Fibroblast of skin of right quadriceps (primary cell): Measurements from ENCODE around the gene TEX12.
"Not testable (repeated sequence)": the region's sequence is repeated elsewhere in the genome, so short reads cannot be mapped to it uniquely, and the experiment has no call there.

Source experiments
- DNase-seq: peaks from one replicate; pipeline ENCODE4 v3.0.0-alpha.2; 2013

TEX12 gene, protein sequence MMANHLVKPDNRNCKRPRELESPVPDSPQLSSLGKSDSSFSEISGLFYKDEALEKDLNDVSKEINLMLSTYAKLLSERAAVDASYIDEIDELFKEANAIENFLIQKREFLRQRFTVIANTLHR

DNA sequence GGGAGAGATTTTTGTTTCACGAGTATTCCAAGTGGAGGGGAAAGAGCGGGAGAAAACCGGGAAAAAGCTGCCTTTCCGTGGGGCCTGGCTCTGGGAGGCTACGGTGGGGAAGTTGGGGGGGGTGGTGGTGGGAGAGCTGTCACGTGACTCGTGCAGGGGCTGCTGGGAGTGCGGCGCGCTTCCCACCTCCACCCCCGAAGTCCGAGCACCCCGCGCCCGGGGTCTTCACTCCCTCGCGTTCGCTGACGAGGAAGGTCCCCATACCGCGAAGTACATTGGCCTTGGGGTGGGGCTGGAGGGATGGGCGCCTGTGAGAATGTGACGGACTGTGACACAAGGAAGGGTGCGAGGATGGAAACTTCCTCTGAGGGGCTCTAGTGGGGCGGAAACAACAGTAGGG, at the start of gene TEX12:
TEX12 (plus strand) TSS at position 228 of the 400 bp plus-strand sequence. CDS start 1,897 bp downstream, outside the sequence.
- no peak for DNase-seq

DNA sequence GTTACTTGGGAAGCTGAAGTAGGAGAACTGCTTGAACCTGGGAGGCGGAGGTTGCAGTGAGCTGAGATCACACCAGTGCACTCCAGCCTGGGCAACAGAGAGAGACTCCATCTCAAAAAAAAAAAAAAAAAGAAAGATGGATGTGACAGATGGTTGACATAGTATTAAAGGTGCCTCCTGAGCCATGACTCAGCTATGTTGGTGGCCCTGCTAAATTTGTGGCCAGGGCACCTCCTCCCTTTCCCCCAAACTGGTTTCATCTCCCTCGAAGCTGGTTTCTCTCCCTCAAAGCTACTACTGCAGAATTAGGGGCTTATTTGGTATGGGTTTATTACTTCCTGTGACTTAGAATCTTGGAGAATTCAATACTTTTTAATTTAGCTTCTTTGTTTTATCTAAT, 49.0 kb upstream of the TEX12 start:
- DNase-seq, result no peak

DNA sequence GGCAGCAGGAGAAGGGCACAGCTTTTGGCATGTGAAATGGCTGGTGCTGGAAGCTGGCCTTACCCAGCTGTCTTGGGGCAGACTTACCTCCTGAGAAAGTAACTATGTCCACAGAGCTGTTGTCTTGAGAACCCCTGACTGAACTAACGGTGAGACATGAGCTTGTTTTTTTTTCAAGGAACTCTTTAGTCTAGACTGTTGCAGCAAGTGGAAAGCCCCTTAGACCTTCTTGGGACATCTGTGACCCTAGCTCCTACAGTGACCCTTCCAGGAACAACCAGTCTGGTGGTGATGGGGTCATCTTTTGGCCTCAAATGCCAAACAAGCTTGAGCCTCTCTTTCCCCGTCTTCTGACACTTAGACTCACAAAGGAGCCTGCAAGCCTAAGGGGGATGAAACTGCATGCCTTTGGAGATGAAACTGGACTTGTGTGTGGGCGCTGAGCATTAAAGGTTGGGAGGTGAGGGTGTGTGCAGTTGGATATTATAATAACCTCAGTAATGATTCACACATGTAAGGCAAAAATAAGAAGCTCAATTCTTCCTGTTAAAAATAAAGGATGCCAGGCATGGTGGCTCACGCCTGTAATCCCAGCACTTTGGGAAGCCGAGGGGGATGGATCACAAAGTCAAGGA, 45.1 kb upstream of the TEX12 start:
- DNase-seq, result no peak

DNA sequence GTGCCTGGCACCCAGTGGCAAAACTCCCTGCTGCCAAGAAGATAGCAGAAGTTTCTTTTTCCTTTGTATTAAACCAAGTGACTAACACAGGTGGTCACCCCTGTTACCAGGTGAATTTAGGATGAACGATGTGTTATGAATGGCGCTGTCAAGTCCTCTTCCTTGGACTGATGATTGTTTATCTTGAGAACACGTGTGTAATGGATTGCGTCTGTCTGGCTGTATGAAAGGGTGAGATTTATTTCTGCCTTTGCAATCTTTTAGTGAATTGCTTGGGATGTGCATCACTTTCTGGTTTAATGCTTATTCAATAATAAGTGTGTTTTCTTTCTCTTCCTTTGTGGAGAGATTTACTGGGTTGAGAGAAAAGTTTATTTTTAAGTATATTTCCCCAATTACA, 44.0 kb upstream of the TEX12 start:
- DNase-seq, result no peak

DNA sequence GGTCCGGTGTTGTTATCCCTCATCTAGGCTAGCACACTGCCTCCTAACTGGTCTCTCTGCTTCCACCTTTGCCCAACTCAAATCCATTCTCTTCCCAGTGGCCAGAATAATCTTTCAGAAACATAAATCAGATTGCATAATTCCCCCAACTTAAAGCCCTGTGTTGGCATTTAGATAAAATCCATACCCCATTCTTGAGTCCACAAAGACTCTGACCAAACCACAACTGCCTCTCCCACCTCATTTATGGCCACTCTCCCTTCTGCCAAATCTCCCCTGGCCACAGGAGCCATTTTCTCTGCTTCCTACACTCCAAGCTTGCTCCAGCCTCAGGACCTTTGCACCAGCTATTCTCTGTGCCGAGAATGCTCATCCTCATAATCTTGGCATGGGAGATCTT, 40.1 kb upstream of the TEX12 start:
- no peak for DNase-seq

DNA sequence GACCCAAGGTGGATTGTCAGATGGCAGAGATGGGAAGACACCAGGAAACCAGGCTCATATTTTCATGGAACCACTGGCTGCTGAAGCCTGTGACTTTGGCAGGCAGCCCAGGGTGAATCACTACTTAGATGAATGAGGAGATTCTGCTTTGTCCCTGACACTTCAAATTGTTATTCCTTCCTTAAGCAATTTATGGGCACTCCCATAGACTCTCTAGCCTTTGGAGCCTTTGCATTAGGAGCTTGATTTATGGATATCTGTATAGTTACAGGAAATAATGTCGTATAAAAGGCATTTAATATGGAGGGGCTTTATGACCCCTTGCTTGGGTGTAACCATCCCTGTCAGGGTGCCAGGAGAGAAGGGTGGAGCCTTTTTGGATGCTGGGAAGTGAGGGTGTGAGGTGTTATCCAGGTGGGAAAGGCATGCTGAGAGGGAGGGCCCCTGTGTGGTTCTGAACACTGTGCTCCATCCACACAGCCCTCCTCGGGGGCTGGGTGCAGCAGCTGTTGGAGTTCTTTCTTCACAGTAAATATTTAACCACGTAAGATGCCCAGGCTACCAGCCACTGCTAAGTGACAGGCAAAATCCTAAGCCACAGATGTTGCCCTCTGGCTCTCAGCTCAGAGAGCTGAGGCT, 38.6 kb upstream of the TEX12 start:
- peak; percentile 91 for DNase-seq

DNA sequence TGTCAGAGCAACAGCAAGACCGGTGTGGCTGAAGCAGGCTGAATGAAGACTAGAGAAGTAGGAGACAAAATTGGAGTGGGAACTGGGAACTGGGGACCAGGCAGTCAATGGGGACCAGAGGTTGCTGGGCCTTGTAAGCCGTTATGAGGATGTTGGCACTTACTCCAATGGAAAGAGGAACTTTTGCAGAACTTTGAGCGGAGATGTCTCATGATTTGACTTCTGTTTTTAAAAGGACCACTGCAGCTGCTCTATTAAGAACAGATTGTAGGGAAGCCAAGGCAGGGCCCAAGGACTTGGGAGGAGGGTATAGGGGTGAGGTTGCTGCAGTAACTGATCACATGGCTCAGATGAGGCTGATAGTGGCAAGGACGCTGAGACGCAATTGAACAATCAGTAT, 37.5 kb upstream of the TEX12 start:
- DNase-seq, result no peak

DNA sequence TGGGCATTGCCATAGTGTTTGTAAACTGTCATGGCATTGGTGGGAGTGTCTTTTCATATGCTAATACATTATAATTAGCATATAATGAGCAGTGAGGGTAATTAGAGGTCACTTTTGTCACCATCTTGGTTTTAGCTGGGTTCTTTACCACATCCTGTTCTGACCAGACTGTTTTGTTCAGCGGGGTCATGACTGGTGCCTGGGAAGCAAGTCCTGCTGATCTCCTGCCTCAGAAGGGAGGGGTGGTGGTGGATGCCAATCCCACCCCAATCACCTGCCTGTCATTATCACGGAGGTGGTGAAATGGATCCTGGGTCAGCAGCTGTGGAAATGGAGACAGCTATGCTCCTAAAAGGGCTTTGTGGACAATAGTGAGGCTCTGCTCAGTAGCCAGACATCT, 34.4 kb upstream of the TEX12 start:
- no peak for DNase-seq

DNA sequence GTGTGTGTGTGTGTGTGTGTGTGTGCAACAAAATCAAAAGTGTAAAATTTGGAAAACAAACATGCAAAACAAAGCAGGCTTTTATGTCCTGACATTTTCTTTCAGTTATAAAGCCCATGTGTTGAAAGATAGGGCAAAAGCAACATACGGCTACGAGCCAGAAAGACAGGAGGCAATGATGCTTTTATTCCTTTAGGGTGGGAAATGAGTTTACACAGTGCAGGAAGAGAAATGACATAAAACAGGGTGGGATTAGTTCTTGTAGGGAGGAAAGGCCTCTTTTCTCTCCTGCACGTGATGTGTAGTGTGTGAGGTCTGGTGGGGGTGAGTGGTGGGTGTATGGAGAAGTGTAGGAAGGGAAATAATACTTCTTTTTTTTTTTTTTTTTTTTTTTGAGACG, 32.7 kb upstream of the TEX12 start:
- DNase-seq, result no peak

DNA sequence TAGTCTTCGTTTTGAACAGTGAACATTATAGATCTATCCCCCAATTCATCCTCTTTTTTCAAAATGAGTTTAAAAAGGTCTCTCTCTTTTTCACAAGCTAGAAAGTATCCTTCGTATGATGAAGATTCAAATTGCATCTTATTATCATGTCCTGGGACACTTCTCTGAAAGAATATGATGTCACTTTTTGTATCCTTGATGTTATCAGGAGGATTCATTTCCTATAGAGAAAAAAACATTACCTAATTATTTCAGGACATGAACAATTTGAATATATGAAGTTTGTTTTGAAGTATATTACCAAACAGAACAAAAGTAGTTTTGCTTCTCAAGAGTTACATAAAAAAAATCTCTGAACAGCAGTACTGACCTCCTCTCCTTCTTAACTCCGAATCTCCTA, 23.6 kb upstream of the TEX12 start:
- no peak for DNase-seq

DNA sequence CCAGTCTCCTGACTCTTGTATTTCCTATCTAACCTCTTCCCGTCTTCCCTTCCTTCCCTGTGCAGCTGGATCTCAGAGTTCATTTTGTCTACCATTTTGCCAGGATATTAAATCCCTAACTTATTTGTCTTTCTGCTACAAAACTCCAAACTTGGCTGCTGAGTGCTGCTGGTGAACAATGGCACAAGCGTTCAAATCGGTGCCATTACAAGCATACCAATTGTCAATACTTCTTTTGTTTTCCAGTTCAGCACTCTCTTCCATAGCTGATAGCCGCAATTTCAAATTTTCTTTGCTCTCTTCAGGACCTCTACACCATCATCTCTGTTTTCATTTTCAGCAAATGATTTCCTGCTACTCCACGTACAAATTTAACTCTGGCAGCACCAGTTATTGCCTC, 16.7 kb upstream of the TEX12 start:
- DNase-seq, result no peak

DNA sequence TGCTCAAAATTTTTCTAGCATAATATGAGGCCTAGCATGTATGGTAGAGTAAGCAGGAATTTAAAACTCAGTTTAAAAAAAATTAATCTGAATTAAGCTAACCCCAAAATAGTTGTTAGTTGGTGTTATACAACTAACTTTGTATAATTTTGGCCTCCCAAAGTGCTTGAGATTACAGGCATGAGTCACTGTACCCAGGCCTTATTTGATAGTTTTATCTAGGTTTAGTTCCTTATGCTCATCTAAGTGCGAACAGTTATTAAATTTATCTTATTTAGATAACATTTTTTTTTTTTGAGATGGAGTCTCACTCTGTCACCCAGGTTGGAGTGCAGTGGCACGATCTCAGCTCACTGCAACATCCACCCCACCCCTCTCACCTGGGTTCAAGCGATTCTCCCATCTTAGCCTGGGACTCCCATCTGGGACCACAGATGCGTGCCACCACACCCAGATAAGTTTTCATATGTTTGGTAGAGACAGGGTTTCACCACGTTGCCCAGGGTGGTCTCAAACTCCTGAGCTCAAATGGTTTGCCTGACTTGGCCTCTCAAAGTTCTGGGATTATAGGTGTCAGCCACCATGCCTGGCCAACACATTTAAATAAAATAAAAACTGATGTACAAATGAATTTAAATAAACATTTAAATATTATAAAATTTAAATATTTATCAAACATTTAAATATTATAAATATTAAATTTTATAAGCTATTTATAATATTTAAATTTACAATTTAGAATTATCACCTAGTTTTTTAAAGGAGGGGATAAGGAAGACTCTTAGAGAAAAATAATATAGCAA, 10.8 kb upstream of the TEX12 start:
- no peak for DNase-seq

DNA sequence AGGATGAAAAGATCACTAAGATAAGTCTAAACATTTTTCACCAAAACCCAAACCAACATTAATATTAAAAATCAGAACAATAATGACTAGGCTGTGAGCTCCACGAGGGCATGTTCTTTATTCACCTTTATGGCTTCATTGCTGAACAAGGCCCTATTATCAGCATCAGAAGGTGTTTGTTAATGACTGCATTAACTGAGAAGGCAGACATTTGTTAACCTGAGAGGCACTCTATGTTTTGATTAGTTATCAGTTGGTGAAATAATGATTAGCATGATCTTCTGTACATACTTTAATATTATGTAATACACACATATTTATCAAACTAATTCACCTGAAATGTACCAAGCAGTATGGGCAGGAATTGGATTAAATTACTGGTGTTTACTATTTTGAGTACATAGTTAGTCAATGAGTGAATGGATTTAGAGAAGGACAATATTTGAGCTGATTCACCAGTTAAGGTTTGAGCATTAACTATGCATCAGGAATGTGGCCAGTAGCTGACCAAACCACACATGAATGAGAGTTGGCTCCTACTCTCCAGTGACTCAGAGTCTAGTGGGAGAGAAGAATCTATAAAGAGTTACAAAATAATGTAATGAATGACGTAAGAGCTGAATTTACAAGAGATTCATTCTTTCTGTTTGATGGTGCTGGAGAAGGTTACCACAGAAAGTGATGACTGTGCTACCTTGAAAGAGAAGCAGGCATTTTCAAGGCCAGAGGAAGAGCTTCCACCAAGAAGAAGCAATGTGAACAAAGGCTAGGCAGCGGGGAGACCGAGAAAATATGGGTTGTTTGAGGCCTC, 10.0 kb upstream of the TEX12 start:
- DNase-seq, result peak; percentile 99

DNA sequence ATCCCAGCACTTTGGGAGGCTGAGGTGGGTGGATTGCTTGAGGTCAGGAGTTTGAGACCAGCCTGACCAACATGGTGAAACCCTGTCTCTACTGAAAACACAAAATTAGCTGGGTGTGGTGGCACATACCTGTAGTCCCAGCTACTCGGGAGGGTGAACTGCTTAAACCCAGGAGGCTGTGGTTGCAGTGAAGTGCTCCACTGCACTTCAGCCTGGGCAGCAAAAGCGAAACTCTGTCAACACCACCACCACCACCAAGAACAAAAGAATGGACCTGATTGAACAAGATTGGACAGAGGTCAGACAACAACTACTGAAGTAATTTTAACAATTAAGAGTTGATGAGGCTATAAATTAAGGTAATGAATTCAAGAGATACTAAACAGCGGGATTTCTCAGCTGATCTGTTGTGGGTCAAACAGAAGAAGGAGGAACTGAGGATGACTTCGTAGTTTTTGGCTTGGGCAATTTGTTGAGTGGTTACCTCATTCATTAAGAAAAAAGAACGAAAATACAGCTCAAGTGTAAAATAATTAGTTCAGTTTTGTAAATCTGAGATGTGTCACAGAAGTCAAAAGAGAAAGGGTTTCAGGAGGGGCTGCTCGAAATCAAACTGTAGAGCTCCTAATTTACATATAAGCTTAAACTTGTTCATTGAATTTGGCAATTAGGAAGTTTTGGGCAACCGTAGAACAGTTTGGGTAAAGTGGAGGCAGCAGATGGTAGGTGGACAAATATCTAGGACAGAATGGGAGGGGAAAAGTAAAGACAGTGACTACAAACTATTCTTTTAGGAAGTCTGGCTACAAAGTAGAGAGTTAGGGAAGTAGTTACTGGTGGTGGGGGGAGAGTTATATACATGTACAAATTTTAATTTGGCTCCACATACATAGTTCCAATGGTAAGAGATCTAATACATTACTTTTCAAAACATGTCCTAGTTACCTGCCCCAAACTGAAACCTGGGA, 7.8 kb upstream of the TEX12 start:
- DNase-seq, result no peak

DNA sequence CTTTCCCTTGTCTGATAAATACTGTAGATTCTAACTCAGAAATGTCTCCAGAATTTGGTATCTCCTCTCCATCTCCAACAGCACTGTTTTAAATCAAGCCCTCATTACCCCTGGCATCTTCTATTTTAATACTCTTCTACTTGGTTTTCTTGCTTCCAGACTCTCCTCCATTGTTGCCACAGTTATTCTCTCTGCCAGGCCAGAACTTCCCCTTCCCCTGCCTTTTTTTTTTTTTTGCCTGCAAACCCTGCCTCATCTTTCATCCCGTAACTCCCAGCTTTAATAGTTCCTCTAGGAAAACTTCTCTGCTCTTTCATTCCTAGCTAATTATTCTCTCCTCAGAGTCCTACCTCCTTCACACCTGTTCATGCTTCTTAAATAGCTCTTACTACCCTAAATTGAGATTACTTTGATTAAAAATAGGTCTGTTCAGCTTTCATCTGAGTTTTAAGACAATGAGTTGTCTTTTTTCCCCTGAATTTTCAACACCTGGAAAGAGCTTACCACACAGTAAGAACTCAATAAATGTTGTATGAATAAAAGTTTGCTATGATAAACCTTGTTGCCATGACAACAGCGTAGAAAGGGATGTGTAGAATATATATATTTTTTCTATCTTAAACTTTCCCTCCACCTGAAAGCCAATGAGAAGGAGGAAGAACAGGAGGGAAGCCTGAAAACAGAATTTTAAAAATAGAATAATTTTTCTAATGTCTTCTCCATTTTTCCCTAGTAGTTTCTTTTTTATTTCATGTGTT, 6.9 kb upstream of the TEX12 start:
- DNase-seq, result no peak

DNA sequence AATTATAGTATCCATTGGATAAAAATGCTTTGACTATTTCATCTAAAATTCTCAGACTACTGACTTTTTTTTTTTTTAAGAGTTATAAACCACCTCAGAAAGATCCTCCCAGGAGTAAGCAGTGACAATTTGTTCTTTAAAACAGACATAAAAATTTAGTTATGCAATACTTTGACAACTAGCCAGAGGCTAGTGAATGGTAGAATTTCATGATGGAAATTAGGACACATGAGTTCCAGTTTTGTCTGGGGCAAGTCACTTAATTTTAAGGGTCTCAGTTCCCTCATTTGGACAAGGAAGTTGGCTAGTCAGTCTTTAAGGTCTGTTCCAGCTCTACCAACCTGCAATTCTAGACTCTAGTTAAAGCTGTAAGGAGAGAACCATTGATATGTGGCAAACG, 6.2 kb upstream of the TEX12 start:
- no peak for DNase-seq

DNA sequence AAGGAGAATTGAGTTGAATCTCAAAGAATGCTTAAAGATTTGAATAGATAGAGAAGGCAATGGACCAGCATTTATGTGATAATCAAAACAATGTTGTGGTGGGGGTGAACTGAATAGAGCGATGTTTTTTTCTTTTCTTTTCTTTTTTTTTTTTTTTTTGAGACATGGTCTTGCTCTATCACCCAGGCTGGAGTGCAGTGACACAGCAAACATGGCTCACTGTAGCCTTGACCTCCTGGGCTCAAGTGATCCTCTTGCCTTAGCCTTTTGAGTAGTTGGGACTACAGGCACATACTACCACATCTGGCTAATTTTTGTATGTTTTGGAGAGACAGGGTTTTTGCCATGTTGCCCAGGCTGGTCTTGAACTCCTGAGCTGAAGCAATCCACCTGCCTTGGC, 5.0 kb upstream of the TEX12 start:
- DNase-seq, result not testable (repeated sequence)

DNA sequence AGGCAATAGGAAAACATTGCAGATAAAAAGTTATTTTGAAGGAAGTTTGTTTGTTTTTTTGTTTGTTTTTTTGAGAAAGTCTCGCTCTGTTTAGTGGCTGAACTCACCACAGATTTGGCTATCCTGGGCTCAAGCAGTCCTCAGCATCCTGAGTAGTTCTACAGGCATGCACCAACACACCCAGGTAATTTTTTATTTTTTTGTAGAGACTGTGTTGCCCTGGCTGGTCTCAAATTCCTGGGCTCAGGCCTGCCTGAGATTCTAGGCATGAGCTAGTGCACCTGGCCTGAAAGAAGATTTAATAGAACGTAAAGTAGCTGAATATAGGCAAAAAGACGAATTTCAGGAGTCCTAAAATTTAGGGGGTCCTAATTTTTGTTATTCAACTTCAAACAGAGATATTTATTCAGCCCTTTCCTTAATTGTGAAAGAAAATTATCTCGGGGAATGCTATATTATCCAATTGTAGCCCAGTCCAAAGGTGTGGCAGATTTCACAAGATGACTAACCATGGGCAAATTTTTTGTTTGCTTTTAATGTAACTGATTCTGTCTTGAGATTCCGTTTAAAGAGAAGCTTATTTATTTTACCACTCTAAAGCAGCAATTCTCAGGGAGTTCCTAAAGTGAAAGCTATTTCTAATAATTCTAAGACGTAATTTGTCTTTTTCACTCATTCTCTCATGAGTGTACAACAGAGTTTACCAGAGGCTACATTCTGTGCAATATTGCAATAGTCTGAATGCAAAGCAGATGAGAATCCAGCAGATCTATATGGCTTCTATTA, 4.2 kb upstream of the TEX12 start:
- DNase-seq, result no peak

DNA sequence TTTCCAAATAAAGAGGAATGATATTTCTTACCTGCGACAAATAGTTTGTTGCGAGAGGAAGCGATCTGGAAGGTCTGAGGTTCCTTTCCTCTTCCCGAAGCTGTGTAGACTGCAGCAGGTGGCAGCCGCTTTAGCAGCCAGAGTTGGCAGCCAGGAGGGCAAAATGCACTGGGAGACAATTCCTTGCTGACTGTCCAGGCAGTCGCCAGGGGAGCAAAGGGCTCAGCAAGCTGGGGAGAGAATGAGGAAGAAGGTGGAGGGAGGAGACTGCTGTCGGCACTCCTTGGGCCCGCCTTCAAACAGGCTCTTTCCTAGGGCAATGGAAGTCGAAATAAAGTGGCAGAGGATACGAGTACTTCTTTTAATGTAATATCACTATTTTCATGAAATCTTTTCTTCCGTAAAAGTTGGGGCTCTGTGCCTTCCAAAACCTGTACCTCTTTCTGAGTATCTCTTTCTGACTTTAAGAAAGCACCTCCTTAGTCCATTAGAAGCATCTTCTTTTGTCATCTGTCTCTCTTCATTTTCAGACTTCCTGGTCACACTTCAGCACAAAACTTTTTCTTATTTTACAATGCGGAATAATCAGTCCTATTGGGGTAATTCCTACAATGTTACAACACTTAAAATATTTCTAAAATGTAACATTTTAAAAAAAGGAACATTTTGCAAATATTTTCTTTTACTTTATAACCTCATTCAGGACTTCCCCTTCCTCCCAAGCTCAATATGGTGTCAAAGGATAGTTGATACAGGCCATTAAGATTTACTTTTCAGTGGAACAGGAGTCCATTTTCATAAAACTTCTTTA, 3.1 kb upstream of the TEX12 start, which contains the start of gene IL18:
IL18 (minus strand) TSS at position 220 of the 811 bp plus-strand sequence. CDS start 9,041 bp downstream, outside the sequence.
- no peak for DNase-seq
